ENCODE data around the gene ZYX. TPM values are rescaled to one million over a fixed set of nuclear protein-coding genes. Genes with fewer than 3 reads are reported as not detected.
A peak's percentile ranks its signal among the peaks of the same experiment; 100 is the strongest.

ZYX gene
- total and polyA plus RNA-seq, 9 of the 15 experiments (the other 6 are each of a cell fraction or from before 2014, with no cell fraction given), result 1.8 to 130 (median 15.7) TPM

DNA sequence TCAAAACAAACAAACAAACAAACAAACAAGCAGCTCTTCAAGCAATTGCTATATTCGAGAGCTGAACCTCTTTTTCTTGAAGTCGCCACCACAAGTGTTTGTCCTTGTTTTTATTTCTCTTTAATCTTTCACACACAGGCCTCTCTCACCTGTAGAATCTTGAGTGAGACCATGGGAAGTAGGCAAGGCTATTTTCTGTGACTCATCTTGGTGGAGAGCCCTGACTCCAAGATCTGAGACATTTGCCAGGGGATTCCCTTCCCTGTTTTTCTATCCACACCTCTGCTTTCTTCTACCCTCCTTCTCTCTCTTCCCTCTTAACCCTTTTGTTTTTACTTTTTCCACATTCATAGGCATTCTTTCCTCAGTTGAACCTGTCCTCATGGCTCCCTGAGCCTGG is 54.1 kb downstream of the ZYX start:
- Histone ChIP-seq H3K9me3 (replicated peaks; ENCODE audit: control insufficient read depth, insufficient read depth, low read depth, low read length) (no peaks in the 10 kb centered on the region), H3K79me2 (ENCODE audit: control insufficient read depth, insufficient read depth, low read length) (no peaks in the 10 kb centered on the region), H3K36me3 (ENCODE audit: control insufficient read depth, insufficient read depth, low read length) (no peaks in the 10 kb centered on the region), H3K4me3 (no peak overlapping the region), H3K9me1 (ENCODE audit: control insufficient read depth, insufficient read depth, low read length) (no peaks in the 10 kb centered on the region), H3K27ac (ENCODE audit: extremely low read depth, low read depth, low read length) (no peak overlapping the region), H3K4me2 (ENCODE audit: insufficient read depth, low read length) (no peak overlapping the region), H3K27me3 (ENCODE audit: control insufficient read depth in 2 of 2, insufficient read depth in 2 of 2, low read length in 2 of 2) (no peaks in the 10 kb centered on the region), H3K9ac (ENCODE audit: insufficient read depth in 1 of 2, low read depth in 2 of 2, low read length in 2 of 2) (no peak overlapping the region; a peak in 1 of 4 replicates), H4K20me1 (replicated peaks; ENCODE audit: control insufficient read depth, insufficient read depth, low read length) (no peaks in the 10 kb centered on the region), H2AFZ (ENCODE audit: low read depth, low read length) (peak overlapping the region; percentile 69), H3K4me1 (replicated peaks in 1 of 2; ENCODE audit: control insufficient read depth in 2 of 2, insufficient read depth in 2 of 2, low read length in 2 of 2) (peaks cover 0 to 3% of the 10 kb centered on the region in 2 experiments; a peak in 1 of 5 replicates)
- CTCF ChIA-PET (ENCODE audit: low intra/inter-chr PET ratio), result no interaction called here
- ATAC-seq, result peak; percentile 7; the same call in 1 of the 3 replicates
- POLR2A ChIA-PET, result interaction anchor here (0.7 kb wide), 1 partner anchor 144 kb away, joined by 3 read pairs; no protein-coding TSS in a partner anchor
- no TSS peak for BruUV-seq (replicated peaks)
- in situ Hi-C loops (cut with MboI) (no loop called here), intact Hi-C loops (cut with micrococcal nuclease) (no loop called here)
- no peak for FAIRE-seq
- WGBS (ENCODE audit: insufficient coverage, low coverage, missing lambda C conversion rate), result 35% methylated on average over 2 of the region's 2 CpGs
- TF ChIP-seq, protein P1, sequence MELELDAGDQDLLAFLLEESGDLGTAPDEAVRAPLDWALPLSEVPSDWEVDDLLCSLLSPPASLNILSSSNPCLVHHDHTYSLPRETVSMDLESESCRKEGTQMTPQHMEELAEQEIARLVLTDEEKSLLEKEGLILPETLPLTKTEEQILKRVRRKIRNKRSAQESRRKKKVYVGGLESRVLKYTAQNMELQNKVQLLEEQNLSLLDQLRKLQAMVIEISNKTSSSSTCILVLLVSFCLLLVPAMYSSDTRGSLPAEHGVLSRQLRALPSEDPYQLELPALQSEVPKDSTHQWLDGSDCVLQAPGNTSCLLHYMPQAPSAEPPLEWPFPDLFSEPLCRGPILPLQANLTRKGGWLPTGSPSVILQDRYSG (tag; conservative IDR thresholded peaks at IDR 0.05; ENCODE audit: low read depth), result no peak
- no peak for TF ChIP-seq ZC3H8 (IDR thresholded peaks at IDR 0.05)
- TF ChIP-seq, protein P2, sequence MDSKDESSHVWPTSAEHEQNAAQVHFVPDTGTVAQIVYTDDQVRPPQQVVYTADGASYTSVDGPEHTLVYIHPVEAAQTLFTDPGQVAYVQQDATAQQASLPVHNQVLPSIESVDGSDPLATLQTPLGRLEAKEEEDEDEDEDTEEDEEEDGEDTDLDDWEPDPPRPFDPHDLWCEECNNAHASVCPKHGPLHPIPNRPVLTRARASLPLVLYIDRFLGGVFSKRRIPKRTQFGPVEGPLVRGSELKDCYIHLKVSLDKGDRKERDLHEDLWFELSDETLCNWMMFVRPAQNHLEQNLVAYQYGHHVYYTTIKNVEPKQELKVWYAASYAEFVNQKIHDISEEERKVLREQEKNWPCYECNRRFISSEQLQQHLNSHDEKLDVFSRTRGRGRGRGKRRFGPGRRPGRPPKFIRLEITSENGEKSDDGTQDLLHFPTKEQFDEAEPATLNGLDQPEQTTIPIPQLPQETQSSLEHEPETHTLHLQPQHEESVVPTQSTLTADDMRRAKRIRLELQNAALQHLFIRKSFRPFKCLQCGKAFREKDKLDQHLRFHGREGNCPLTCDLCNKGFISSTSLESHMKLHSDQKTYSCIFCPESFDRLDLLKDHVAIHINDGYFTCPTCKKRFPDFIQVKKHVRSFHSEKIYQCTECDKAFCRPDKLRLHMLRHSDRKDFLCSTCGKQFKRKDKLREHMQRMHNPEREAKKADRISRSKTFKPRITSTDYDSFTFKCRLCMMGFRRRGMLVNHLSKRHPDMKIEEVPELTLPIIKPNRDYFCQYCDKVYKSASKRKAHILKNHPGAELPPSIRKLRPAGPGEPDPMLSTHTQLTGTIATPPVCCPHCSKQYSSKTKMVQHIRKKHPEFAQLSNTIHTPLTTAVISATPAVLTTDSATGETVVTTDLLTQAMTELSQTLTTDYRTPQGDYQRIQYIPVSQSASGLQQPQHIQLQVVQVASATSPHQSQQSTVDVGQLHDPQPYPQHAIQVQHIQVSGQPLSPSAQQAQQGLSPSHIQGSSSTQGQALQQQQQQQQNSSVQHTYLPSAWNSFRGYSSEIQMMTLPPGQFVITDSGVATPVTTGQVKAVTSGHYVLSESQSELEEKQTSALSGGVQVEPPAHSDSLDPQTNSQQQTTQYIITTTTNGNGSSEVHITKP (IDR thresholded peaks at IDR 0.05; ENCODE audit: partially characterized antibody), result peak; percentile 69
- TF ChIP-seq, protein P3, sequence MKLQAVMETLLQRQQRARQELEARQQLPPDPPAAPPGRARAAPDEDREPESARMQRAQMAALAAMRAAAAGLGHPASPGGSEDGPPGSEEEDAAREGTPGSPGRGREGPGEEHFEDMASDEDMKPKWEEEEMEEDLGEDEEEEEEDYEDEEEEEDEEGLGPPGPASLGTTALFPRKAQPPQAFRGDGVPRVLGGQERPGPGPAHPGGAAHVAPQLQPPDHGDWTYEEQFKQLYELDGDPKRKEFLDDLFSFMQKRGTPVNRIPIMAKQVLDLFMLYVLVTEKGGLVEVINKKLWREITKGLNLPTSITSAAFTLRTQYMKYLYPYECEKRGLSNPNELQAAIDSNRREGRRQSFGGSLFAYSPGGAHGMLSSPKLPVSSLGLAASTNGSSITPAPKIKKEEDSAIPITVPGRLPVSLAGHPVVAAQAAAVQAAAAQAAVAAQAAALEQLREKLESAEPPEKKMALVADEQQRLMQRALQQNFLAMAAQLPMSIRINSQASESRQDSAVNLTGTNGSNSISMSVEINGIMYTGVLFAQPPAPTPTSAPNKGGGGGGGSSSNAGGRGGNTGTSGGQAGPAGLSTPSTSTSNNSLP (IDR thresholded peaks at IDR 0.05; ENCODE audit: borderline replicate concordance, low read depth, low read length), result no peak
- no peak for TF ChIP-seq MCM2 (IDR thresholded peaks at IDR 0.05; ENCODE audit: low read depth)
- no peak for DNase-seq (ENCODE audit: extremely low read depth in 1 of 4, low spot score in 3 of 4)

Data from K562 (cell line).